ENCODE results near the gene TCF21. TPM values are rescaled to one million over a fixed set of nuclear protein-coding genes. Genes with fewer than 3 reads are reported as not detected.

Gene TCF21
- not detected in 2 replicates for polyA plus RNA-seq (2012; rRNA removed)
- not detected in 2 replicates for polyA plus RNA-seq (2012; cell fraction: cytosol; rRNA removed)
- not detected in 2 replicates for polyA plus RNA-seq (2012; cell fraction: nucleus; rRNA removed)

DNA sequence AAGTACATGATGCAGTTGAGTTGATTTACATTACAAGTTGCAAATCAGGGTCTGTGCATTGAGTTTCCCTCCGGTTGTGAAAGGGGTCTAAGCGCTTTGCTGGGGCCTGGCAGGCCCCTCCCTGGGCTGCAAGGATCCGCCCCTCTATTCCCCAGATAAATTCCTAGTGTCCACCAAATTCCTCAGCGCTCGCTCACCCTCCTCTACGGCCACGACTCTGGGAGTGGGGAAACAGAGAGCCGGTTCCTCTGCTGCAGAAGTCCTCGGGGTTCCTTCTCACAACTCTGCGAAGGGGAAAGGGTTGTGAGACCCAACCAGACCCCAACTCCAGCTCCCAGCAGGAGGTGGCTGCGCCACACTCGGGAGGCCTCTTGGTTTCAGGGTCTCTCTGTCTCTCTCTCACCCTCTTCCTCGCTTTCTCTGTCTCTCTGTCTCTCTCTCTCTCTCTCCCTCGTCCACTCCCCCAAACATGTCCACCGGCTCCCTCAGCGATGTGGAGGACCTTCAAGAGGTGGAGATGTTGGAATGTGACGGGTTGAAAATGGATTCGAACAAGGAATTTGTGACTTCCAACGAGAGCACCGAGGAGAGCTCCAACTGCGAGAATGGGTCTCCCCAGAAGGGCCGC is at the start of gene TCF21:
Gene TCF21, plus strand, starts transcription at position 185 of the 628 bp plus-strand sequence. Its CDS starts 285 bp downstream, at position 470.
- Histone ChIP-seq H3K36me3 (replicated peaks in 1 of 2; ENCODE audit: control insufficient read depth in 1 of 2, insufficient read depth in 2 of 2, low read length in 1 of 2) (no peaks in the 10 kb centered on the region), H3K27me3 (ENCODE audit: insufficient read depth) (peaks cover 84% of the 10 kb centered on the region), H3K4me3 (ENCODE audit: low read depth in 2 of 2, low read length in 1 of 2) (no peak within 1 kb of the TSS), H3F3A (replicated peaks; ENCODE audit: insufficient read depth) (no peaks in the 10 kb centered on the region), H3K9me2 (no peaks in the 10 kb centered on the region), H3K4me1 (ENCODE audit: control insufficient read depth in 1 of 2, insufficient read depth in 2 of 2, low read depth in 1 of 2, low read length in 1 of 2) (peaks cover 0 to 8% of the 10 kb centered on the region in 2 experiments; a peak in 1 of 4 replicates), H3K79me2 (ENCODE audit: insufficient read depth) (no peaks in the 10 kb centered on the region), H2AFZ (ENCODE audit: low read depth) (no peak within 1 kb of the TSS), H4K20me1 (ENCODE audit: insufficient read depth) (no peaks in the 10 kb centered on the region), H3K9ac (no peak within 1 kb of the TSS), H3K27ac (ENCODE audit: low read depth in 2 of 2, low read length in 1 of 2) (no peak within 1 kb of the TSS), H3K4me2 (no peak within 1 kb of the TSS), H3K9me3 (no peaks in the 10 kb centered on the region)
- ChIA-PET POLR2A (no interaction called here), CTCF (interaction anchor here (0.9 kb wide), 1 partner anchor 35 kb away, joined by 3 read pairs; no protein-coding TSS in a partner anchor)
- 31% methylated on average over 19 of the region's 22 CpGs for WGBS (ENCODE audit: low lambda C conversion rate)
- DNase-seq, result no peak
- TF ChIP-seq SMC3 (IDR thresholded peaks at IDR 0.05; ENCODE audit: low read depth, low read length), result no peak

DNA sequence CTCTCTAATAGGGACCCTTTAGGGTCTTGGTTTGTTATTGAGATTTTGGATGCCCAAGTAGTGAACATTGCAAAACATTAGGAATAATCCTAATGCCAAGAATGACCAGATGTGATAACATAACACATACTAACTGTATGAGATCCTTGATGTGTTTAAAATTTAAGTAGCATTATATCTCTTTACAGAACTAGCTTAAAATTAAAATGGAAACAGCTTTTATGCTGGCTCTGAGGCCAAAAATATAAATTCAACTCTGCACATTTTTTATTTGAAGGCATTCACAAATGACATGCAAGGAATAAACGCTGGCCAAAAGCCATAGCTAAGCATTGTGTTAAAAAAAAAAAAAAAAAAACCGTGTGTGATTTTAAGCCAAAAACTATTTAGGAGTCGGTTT is 47.7 kb upstream of the TCF21 start:
- peaks cover 24% of the 10 kb centered on the region for H3K27me3 ChIP-seq (ENCODE audit: insufficient read depth)
- no peak overlapping the region for H3K4me3 ChIP-seq (ENCODE audit: low read depth in 2 of 2, low read length in 1 of 2)
- no peaks in the 10 kb centered on the region for H3K9me2 ChIP-seq
- ChIA-PET CTCF (interaction anchor here (1.9 to 3.0 kb wide), 3 partner anchors 23 to 82 kb away, joined by 5 to 10 read pairs (median 6); no protein-coding TSS in a partner anchor), POLR2A (no interaction called here)
- no peaks in the 10 kb centered on the region for H4K20me1 ChIP-seq (ENCODE audit: insufficient read depth)
- 5% methylated on average over 3 of the region's 3 CpGs for WGBS (ENCODE audit: low lambda C conversion rate)
- no peaks in the 10 kb centered on the region; a peak in 1 of 4 replicates for H3K4me1 ChIP-seq (ENCODE audit: control insufficient read depth in 1 of 2, insufficient read depth in 2 of 2, low read depth in 1 of 2, low read length in 1 of 2)
- no peak overlapping the region for H2AFZ ChIP-seq (ENCODE audit: low read depth)
- H3K27ac ChIP-seq (ENCODE audit: low read depth in 2 of 2, low read length in 1 of 2), result no peak overlapping the region
- no peaks in the 10 kb centered on the region for H3K9me3 ChIP-seq
- no peaks in the 10 kb centered on the region for H3F3A ChIP-seq (replicated peaks; ENCODE audit: insufficient read depth)
- H3K36me3 ChIP-seq (replicated peaks in 1 of 2; ENCODE audit: control insufficient read depth in 1 of 2, insufficient read depth in 2 of 2, low read length in 1 of 2), result no peaks in the 10 kb centered on the region
- H3K9ac ChIP-seq, result no peak overlapping the region
- no peak for TF ChIP-seq GATA2 (CRISPR knock-in tag; IDR thresholded peaks at IDR 0.05)
- no peak for TF ChIP-seq SMC3 (IDR thresholded peaks at IDR 0.05; ENCODE audit: low read depth, low read length)
- TF ChIP-seq, protein P1, sequence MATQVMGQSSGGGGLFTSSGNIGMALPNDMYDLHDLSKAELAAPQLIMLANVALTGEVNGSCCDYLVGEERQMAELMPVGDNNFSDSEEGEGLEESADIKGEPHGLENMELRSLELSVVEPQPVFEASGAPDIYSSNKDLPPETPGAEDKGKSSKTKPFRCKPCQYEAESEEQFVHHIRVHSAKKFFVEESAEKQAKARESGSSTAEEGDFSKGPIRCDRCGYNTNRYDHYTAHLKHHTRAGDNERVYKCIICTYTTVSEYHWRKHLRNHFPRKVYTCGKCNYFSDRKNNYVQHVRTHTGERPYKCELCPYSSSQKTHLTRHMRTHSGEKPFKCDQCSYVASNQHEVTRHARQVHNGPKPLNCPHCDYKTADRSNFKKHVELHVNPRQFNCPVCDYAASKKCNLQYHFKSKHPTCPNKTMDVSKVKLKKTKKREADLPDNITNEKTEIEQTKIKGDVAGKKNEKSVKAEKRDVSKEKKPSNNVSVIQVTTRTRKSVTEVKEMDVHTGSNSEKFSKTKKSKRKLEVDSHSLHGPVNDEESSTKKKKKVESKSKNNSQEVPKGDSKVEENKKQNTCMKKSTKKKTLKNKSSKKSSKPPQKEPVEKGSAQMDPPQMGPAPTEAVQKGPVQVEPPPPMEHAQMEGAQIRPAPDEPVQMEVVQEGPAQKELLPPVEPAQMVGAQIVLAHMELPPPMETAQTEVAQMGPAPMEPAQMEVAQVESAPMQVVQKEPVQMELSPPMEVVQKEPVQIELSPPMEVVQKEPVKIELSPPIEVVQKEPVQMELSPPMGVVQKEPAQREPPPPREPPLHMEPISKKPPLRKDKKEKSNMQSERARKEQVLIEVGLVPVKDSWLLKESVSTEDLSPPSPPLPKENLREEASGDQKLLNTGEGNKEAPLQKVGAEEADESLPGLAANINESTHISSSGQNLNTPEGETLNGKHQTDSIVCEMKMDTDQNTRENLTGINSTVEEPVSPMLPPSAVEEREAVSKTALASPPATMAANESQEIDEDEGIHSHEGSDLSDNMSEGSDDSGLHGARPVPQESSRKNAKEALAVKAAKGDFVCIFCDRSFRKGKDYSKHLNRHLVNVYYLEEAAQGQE (IDR thresholded peaks at IDR 0.05; ENCODE audit: low read depth, low read length), result no peak
- TF ChIP-seq, protein P2, sequence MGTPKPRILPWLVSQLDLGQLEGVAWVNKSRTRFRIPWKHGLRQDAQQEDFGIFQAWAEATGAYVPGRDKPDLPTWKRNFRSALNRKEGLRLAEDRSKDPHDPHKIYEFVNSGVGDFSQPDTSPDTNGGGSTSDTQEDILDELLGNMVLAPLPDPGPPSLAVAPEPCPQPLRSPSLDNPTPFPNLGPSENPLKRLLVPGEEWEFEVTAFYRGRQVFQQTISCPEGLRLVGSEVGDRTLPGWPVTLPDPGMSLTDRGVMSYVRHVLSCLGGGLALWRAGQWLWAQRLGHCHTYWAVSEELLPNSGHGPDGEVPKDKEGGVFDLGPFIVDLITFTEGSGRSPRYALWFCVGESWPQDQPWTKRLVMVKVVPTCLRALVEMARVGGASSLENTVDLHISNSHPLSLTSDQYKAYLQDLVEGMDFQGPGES (IDR thresholded peaks at IDR 0.05; ENCODE audit: low read depth, low read length), result no peak
- TF ChIP-seq YY1 (IDR thresholded peaks at IDR 0.05; ENCODE audit: low read depth), result no peak
- no peak for TF ChIP-seq EZH2phosphoT487 (IDR thresholded peaks at IDR 0.05; ENCODE audit: borderline replicate concordance, low read depth)
- TF ChIP-seq, protein P3, sequence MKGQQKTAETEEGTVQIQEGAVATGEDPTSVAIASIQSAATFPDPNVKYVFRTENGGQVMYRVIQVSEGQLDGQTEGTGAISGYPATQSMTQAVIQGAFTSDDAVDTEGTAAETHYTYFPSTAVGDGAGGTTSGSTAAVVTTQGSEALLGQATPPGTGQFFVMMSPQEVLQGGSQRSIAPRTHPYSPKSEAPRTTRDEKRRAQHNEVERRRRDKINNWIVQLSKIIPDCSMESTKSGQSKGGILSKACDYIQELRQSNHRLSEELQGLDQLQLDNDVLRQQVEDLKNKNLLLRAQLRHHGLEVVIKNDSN (IDR thresholded peaks at IDR 0.05; ENCODE audit: borderline replicate concordance, low read depth), result no peak
- TF ChIP-seq RAD21 (IDR thresholded peaks at IDR 0.05; ENCODE audit: low read length), result no peak
- H3K4me2 ChIP-seq, result no peak overlapping the region
- no peaks in the 10 kb centered on the region for H3K79me2 ChIP-seq (ENCODE audit: insufficient read depth)
- DNase-seq, result no peak

Data from SK-N-SH (cell line).